ENCODE results near the gene NR3C1.

DNA sequence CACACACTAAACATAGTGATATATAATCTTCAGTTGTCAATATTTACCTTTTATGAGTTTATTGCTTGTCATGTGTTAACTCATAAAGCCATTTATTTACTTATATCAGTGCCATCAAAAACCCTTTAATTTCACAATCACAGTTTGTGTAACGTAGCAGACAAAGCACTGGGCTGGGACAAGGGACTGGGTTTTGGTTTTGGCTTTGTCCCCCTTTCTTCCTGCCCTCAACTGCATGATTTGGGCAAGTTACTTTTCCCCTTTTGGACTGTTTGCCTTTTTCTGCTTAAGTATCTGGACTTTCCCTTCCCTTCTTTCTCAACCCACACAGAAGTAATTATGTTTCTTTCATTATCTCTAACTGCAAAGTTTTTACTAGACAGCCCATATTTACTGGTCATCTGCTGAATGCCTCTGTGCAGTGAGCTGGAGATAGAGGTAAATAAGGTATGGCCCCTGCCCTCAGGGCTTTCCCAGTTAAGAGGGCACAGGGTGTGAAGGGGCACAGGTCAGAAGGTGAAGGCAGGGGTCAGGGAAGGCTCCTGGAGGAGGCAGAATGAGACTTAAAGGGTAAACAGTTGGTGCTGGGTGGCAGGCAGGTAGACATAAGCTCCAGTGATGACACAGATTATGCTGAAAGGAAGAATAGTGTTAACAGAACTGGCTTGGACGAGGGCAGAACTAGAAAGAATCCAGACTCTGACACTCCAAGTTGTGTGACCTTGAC, 14.8 kb upstream of the NR3C1 start:
- no peak for TF ChIP-seq CTCF (IDR thresholded peaks at IDR 0.05; ENCODE audit: low read depth, low read length, poor library complexity, severe bottlenecking)
- no peak for TF ChIP-seq EZH2phosphoT487 (IDR thresholded peaks at IDR 0.05; ENCODE audit: borderline replicate concordance, low read length)
